Peyer's patch (tissue), 4 donors: ENCODE measurements around the gene GRID2. TPM values are rescaled to one million over a fixed set of nuclear protein-coding genes. Genes with fewer than 3 reads are reported as not detected.

Source experiments
- DNase-seq, 3 donors: peaks; one replicate each; pipeline ENCODE4 v3.0.0-alpha.2; 2017 to 2019
- H3K27ac ChIP-seq, 4 donors: fragments of 200-600 bp; sonication (generic); one replicate each; pipeline ENCODE4 v1.5.1; 2016 to 2019
- H3K27me3 ChIP-seq, 2 donors: fragments of 200-600 bp; sonication (generic); one replicate each; pipeline ENCODE4 v1.5.1; 2019
- H3K36me3 ChIP-seq, 3 donors: fragments of 200-600 bp; sonication (generic); one replicate each; pipeline ENCODE4 v1.5.1; 2016 to 2019
- H3K4me1 ChIP-seq, 4 donors: fragments of 200-600 bp; sonication (generic); one replicate each; pipeline ENCODE4 v1.5.1; 2016 to 2019
- H3K4me3 ChIP-seq, 4 donors: fragments of 200-600 bp; sonication (generic); 1 replicate in 3 of 4; 2 replicates in 1 of 4; pipeline ENCODE4 v1.5.1; 2016 to 2019; ENCODE audit warnings: mild to moderate bottlenecking in 1 of 4
- H3K9me3 ChIP-seq, 4 donors: fragments of 200-600 bp; sonication (generic); one replicate each; pipeline ENCODE4 v1.5.1; 2016 to 2019; ENCODE audit warnings: mild to moderate bottlenecking in 1 of 4
- POLR2A ChIP-seq, 2 donors: fragments of 450-650 bp; IDR thresholded peaks; one replicate each; pipeline ENCODE4 v1.5.1; 2017; ENCODE audit warnings: antibody characterized with exemption in 2 of 2, mild to moderate bottlenecking in 2 of 2, moderate library complexity in 2 of 2
- total RNA-seq, 4 donors: library from RNA; depleted of rRNA; stranded (reverse); fragments of >200 nt; gene quantifications; one replicate each; pipeline ENCODE4 v1.1.0, GENCODE V29; 2016
- TF ChIP-seq, protein P1 (sequence below), 6 experiments: fragments of 450-650 bp in 4 of 6; fragments of 200-600 bp in 2 of 6; sonication (generic) in 1 of 6; IDR thresholded peaks; one replicate each; pipeline ENCODE4 v1.5.1; 2017 to 2019; ENCODE audit warnings: antibody characterized with exemption in 6 of 6, mild to moderate bottlenecking in 3 of 6, moderate library complexity in 1 of 6

GRID2 gene
- total RNA-seq, 4 donors from 2014 or later = 0.54 TPM; not detected in 3

DNA sequence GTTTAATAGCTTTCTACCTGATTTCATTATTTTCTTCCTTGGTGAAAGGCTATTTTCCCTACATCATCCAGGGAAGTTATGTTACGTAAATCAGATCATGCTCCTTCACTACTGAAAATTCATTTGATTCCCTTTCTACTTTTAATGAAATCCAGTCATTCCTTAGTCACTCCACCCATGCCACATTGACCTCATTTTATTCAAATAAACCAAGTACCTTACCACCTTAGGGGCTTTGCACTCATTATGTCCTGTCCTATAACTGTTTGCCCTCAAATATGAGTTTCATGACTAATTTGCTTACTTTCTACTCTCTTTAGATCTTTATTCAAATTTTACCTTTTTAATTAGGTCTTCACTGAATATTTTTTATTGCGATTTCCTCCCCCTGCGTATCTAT is 374.0 kb downstream of the GRID2 start:
- Histone ChIP-seq H3K27ac (no peak overlapping the region), H3K4me3 (no peak overlapping the region), H3K4me1 (no peaks in the 10 kb centered on the region), H3K27me3 (no peaks in the 10 kb centered on the region), H3K36me3 (no peaks in the 10 kb centered on the region), H3K9me3 (no peaks in the 10 kb centered on the region)
- DNase-seq = no peak
- TF ChIP-seq POLR2A (IDR thresholded peaks at IDR 0.05) = no peak
- TF ChIP-seq, protein P1, sequence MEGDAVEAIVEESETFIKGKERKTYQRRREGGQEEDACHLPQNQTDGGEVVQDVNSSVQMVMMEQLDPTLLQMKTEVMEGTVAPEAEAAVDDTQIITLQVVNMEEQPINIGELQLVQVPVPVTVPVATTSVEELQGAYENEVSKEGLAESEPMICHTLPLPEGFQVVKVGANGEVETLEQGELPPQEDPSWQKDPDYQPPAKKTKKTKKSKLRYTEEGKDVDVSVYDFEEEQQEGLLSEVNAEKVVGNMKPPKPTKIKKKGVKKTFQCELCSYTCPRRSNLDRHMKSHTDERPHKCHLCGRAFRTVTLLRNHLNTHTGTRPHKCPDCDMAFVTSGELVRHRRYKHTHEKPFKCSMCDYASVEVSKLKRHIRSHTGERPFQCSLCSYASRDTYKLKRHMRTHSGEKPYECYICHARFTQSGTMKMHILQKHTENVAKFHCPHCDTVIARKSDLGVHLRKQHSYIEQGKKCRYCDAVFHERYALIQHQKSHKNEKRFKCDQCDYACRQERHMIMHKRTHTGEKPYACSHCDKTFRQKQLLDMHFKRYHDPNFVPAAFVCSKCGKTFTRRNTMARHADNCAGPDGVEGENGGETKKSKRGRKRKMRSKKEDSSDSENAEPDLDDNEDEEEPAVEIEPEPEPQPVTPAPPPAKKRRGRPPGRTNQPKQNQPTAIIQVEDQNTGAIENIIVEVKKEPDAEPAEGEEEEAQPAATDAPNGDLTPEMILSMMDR (IDR thresholded peaks at IDR 0.05) = no peak

DNA sequence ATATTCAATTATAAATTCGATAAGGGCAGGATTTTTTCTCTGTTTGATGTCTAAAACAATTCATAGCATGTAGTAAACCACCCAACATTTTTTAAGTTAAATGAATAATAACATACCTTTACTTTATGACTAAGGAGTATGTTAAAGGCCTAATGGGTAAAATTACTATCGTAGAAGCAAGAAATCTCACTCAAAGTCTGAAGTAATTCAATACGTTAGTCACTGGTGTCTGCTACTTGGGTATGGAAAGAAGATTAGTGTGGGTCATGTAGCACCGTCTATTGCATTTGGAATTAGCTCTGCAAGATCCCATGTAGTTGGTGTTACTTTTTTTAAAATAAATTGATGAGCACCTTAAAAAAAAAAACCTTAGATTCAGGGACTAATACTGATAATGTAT is 374.5 kb downstream of the GRID2 start:
- no peaks in the 10 kb centered on the region for H3K4me1 ChIP-seq
- no peak for TF ChIP-seq POLR2A (IDR thresholded peaks at IDR 0.05)
- no peak for DNase-seq

DNA sequence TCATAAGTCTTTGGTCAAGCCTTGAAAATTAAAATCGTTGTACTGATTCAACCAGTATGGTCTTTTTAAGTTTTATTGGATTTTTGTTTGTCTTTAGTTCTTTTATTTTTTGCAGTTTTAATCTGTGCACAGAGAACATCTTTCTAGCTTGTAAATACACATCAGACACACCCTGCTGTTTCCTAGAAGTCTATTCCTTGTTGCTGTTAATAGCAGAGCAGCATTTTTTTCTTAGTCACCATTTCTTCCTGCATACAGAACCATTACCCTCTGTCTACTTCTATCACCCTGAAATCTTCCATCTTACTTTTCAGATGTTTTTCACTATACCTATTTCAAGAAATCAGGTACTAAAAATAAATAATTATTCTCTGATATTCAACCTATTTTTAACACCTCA is 375.4 kb downstream of the GRID2 start:
- Histone ChIP-seq H3K27me3 (no peaks in the 10 kb centered on the region), H3K9me3 (no peaks in the 10 kb centered on the region), H3K36me3 (no peaks in the 10 kb centered on the region), H3K4me1 (no peaks in the 10 kb centered on the region), H3K4me3 (no peak overlapping the region), H3K27ac (no peak overlapping the region)
- no peak for TF ChIP-seq POLR2A (IDR thresholded peaks at IDR 0.05)
- TF ChIP-seq, protein P1 (IDR thresholded peaks at IDR 0.05) = no peak
- DNase-seq = no peak

More for the DNA sequence above, 374.5 kb downstream of the GRID2 start:
- no peak overlapping the region for H3K4me3 ChIP-seq
- no peak overlapping the region for H3K27ac ChIP-seq
- H3K27me3 ChIP-seq = no peaks in the 10 kb centered on the region
- H3K36me3 ChIP-seq = no peaks in the 10 kb centered on the region
- no peaks in the 10 kb centered on the region for H3K9me3 ChIP-seq

DNA sequence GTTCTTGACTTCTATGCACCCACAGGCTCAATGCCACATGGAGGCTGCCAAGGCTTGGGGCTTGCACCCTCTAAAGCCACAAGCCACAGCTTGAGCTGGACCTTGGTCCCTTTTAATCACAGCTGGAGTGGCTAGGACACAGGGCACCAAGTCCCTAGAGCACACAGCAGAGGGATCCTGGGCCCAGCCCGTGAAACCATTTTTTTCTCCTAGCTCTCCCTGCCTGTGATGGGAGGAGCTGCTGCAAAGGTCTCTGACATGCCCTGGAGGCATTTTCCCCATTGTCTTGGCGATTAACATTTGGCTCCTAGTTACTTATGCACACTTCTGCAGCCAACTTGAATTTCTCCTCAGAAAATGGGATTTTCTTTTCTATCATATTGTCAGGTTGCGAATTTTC is 410.9 kb downstream of the GRID2 start:
- TF ChIP-seq POLR2A (IDR thresholded peaks at IDR 0.05) = no peak
- TF ChIP-seq, protein P1 (IDR thresholded peaks at IDR 0.05) = no peak
- no peaks in the 10 kb centered on the region for H3K36me3 ChIP-seq
- no peaks in the 10 kb centered on the region for H3K4me1 ChIP-seq
- no peak overlapping the region for H3K27ac ChIP-seq
- no peak overlapping the region for H3K4me3 ChIP-seq
- H3K9me3 ChIP-seq = no peaks in the 10 kb centered on the region
- H3K27me3 ChIP-seq = no peaks in the 10 kb centered on the region
- no peak for DNase-seq

DNA sequence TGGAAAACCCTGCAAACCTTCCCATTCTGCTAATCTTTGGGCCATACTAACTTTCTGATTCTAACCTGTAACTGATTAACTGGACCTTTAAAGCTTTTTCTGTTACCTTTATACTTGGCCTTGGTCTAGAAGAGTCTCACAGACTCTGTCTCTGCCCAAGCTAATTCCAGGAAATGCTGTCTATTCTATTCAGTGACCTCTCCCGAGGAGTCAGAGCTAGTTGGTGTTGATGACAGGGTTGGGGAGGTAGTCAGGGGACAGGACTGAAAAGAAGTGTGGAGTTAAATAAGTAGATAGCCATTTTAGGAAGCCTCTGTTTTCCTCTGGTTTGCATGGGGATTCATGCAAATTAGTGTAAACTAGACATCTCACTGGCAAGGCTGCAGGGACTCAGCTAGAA is 429.5 kb downstream of the GRID2 start:
- Histone ChIP-seq H3K27ac (no peak overlapping the region), H3K4me3 (no peak overlapping the region), H3K36me3 (no peaks in the 10 kb centered on the region), H3K4me1 (no peaks in the 10 kb centered on the region), H3K9me3 (no peaks in the 10 kb centered on the region), H3K27me3 (no peaks in the 10 kb centered on the region)
- no peak for DNase-seq
- TF ChIP-seq, protein P1 (IDR thresholded peaks at IDR 0.05) = no peak
- TF ChIP-seq POLR2A (IDR thresholded peaks at IDR 0.05) = no peak

DNA sequence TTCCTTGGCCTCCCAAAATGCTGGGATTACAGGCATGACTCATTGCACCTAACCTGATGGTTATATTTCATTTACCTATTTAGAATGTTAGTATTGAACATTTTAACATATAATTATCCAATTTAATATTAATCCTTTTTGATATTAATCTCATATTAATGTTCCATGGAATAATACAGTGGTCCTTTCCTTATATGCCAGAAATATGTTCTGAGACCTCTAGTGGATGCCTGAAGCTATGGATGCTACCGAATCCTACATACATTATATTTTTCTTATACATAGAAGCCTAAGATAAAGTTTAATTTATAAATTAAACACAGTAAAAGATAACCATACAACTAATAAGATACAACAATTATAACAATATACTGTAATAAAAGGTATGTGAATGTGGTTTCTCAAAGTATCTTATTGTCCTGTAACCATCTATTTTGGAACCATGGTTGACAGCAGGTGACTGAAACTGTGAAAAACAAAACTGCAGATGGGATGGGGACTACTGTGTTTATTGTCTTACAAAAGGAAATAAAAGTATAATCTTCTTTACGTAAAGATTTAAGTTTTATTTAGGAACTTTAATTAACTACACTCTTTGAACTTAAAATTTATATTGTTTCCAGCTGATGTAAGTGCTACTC is 431.4 kb downstream of the GRID2 start:
- no peak for DNase-seq
- no peak overlapping the region for H3K27ac ChIP-seq
- no peaks in the 10 kb centered on the region for H3K9me3 ChIP-seq
- H3K27me3 ChIP-seq = no peaks in the 10 kb centered on the region
- H3K36me3 ChIP-seq = no peaks in the 10 kb centered on the region
- no peaks in the 10 kb centered on the region for H3K4me1 ChIP-seq
- no peak for TF ChIP-seq POLR2A (IDR thresholded peaks at IDR 0.05)
- TF ChIP-seq, protein P1 (IDR thresholded peaks at IDR 0.05) = no peak
- no peak overlapping the region for H3K4me3 ChIP-seq
